COLO829 (cell line): ENCODE data around the gene ZFP57.

Source experiments
- DNase-seq: peaks from one replicate; pipeline ENCODE4 v3.0.0; 2012; ENCODE audit warnings: low spot score

ZFP57 gene

DNA sequence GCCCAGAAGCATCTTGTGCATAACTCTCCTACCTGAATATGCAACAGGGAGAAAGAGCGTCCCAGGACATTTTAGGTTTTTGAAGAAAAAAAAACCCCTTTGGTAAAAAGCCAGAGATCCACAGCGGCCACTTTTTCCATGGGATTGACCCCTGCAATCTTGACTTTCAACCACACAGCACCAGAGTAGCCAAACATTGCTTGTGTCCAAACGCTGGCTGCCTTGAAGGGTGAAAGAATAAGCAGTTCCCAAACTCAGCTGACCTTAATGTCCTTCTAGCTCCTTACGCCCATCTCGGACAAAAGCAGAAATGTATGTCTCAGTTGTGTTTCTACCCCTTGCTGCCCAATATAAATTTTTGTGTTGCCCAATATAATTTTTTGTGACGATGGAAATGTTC, 25.3 kb downstream of the ZFP57 start:
- no peak for DNase-seq

DNA sequence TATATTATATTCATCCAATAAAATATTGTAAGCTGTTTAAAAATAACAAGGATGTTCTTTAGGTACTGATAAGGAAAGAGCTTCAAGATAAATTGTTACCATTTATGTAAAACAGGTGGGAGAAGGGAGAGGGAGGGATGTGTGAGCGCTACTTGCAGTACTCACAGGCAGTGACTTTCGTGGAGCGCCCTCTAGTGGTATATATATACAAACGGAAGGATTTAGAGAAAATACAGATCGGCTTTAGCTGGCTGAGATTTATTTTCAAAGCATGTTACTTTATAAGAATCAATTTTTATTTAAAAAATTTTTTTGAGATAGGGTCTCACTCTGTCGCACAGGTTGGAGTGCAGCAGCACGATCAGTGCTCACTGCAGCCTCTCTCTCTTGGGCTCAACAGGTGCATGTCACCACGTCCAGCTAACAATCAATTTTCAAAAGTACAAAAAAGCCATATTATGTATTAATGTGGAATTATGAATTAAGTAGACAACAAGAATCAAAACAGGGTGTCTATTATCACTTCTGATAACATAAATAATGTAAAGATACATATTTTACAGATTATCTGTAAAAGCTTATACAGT, 27.4 kb downstream of the ZFP57 start:
- peak; percentile 84 for DNase-seq

DNA sequence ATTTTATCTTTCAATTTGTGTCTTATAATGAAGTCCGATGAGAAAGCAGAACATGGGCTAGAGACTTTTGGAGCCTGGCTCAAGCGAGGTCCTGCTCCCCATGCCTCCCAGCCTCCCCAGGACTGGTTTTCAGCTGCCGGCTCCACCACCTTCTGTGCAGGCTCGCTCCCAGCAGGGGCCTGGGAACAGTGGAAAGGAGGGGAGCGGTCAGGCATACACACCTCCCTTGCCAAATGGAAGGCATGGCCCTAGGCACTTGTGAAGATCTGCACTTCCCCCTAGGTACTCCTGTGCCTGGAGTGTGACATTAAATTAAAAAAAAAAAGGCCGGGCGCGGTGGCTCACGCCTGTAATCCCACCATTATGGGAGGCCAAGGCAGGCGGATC, 28.8 kb downstream of the ZFP57 start:
- DNase-seq = no peak

DNA sequence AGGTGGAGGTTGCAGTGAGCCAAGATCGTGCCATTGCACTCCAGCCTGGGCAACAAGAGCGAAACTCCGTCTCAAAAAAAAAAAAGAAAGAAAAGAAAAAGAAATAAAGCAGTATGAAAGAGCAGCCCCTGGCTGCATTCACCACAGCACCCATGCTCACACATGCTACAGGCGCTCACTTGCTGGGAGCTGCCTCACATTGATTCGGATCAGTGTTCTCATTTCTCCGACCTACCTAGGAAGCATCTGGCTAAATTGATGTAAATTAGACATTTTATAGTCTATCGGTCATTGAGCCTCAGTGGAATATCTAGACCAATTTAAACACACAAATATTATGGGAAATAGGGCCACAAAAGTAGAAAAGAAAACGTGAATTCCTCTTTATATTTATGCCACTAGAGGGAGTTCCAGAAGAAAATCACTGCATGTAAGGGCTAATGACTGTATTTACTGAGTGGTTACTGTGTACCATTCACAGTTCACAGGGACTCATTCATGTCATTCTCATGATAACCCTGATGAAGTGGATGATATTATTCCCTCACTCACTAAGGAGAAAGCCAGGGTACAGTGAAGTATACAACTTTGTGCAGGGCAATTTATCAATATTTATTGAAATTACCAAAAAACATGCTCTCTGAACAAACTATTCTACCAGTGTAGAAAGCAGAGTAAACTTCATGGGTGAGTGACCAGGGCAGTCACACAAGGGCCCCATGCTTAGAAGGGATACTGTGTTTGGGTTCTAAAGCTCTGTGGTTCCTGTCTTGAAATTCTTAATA, 29.3 kb downstream of the ZFP57 start:
- peak; percentile 88 for DNase-seq

DNA sequence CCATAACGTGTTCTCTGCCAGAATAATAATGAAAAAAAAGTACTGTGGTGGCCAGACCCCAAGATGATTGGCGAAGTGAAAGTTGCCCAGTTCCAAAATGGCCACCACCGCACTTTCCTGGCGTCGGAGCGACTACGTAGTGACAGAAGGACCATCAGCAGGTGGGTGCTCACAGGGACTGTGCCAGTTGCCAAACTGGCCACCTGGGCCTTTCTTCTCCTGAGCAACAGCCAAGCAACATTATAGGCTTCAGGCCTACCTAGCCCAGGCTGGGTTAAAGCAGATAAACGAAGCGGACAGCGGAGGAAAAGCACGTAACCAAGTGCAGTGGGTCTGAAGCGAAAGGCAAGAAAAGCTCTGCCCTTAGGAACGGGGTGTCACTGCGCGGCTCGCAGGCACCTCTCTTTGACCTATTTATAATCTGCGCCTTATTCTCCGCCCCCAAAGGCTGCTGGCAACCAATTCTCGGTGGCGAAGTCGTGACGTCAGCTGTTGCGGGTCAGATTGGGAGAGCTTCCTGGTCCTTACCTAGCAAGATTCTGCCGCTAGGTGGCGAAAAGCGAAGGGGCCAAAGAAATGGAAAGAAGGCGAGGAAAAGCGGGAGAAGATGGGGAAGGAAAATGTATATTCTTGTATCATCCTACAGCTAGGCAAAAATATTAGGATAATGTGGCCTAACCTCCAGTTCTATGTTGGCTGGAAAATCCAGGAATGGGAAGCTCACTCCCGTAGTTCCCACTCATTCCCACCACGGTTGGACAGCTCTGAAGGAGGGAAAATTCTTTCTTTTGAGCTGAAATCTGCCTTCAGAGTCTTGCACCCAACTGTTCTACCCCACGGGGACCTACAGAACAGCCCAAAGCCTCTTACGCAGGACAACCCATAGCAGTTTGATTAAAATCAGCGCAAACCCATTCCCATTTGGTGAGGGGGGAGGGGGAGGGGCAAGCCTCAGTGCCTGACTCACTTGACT, 31.0 kb downstream of the ZFP57 start:
- DNase-seq = peak; percentile 100

DNA sequence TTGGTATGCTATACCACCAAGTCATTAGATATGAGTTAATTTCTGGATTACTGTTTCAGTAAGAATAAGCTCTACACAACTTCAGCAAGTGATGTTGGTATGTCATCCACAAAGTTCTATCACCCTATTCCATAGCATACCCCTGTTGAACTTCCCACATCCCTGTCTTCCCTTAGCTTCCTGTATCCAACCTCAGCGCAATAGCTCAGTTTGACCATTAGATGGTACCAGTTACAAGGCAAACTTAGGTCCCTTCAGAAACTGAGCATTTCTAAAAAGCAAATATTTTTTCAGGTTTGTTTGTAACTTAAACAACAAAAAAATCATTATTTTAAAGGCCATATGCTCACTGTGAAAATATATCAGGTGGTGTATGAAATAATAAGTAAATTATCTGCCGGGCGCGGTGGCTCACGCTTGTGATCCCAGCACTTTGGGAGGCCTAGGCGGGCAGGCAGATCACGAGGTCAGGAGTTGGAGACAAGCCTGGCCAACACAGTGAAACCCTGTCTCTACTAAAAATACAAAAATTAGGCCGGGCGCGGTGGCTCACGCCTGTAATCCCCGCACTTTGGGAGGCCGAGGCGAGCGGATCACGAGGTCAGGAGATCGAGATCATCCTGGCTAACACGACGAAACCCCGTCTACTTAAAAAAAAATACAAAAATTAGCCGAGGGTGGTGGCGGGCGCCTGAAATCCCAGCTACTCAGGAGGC, 32.9 kb downstream of the ZFP57 start:
- peak; percentile 74 for DNase-seq

DNA sequence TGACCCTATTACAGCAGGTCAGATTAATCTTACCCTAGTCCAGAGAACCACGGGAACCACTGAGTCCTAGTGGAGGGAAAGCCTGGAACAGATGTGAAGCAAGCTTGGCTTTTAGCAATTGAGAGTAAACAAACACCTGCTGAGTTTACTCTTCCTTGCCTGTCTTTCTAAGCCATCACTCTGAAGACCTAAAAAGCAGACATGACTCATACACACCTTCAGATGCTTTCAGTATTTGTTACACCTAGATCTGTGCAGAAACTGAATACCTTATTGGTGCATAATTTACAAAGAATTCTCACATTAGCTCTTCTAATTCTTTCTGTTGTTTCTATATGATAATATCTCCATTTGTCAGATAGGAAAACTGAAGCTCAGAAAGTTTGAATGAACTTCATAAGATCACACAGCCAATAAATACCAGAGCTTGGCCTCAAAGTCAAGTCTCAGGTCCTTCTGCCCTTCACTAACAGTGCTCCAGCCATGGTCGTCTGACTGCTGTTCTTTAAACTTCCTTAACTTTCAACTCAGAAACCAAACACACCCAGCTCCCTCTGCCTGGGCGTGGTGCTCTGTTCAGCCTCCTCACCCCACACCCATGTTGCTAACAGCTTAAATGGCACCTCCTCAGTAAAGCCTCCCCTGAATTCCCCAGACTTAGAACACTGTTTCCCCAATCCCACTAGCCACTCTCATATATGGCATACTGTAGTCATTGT, 39.4 kb downstream of the ZFP57 start:
- DNase-seq = no peak

DNA sequence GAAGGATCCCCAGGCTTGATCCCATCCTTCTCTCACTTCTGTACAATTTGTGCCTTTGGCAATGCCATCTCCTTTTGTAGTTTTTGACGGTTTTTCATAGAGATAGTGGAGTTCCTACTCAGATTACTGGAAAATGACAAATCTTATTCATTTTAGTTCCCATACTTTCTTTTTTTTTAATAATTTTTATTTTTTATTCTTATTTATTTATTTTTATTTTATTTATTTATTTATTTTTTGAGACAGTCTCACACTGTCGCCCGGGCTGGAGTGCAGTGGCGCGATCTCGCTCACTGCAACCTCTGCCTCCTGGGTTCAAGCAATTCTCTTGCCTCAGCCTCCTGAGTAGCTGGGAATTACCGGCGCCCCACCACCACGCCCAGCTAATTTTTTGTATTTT, 43.7 kb downstream of the ZFP57 start:
- no peak for DNase-seq

DNA sequence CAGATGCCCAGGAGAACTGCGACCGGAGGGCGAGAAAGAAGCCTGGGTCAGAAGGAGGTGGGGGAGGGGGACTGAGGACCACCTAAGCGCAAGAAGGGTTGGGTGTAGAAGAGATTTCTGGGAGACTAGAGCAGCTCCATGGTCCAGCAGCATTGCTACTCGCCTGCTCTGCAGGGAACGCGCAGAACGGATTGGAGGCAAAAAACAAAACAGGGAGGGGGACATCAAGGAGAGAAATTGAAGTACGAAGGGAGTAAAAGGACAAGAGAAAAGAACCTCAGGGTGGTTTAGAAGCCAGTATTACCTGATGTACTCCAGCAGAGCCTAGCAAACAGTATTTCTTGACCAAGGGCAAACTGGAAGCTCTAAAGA, 47.4 kb downstream of the ZFP57 start:
- DNase-seq = no peak

DNA sequence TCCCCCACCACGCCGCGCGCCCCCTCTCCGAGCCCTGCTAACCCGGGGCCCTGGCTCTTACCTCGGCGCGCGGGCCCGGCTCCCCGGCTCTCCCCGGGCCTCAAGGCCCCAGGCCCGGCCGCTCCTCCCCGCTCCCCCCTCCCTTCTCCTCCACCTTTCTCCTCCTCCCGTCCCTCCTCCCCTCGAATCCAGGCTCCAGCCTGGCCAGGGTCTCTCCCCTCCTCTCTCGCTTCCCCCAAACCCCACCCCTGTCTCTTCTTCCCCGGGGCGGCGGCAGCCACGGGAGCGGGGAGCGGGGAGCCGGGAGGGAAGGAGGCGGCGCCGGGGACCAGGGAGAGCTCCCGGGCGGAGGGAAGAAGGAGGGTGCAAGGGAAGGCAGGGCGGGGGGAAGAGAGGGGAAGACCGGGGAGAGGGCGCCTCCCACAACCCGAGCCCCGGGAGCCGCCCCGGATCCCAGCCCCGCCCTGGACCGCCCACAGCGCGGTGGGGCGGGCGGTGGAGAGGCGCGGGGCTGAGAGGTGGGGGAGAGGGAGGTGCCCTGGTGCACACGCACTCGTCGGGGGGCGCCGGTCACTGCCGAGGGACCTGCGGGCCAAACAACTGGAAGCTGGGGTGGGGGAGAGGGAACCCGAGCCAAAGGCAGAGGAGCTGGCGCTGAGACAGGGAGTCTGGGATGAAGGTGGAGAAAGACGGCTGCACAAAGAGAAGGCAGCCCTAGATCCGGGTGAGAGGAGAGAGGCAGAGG, 48.0 kb downstream of the ZFP57 start, which contains the start of gene GABBR1:
Gene GABBR1 (minus strand): TSS at position 395 of the 745 bp plus-strand sequence. CDS start 798 bp downstream, outside the sequence.
- DNase-seq = peak; percentile 98

DNA sequence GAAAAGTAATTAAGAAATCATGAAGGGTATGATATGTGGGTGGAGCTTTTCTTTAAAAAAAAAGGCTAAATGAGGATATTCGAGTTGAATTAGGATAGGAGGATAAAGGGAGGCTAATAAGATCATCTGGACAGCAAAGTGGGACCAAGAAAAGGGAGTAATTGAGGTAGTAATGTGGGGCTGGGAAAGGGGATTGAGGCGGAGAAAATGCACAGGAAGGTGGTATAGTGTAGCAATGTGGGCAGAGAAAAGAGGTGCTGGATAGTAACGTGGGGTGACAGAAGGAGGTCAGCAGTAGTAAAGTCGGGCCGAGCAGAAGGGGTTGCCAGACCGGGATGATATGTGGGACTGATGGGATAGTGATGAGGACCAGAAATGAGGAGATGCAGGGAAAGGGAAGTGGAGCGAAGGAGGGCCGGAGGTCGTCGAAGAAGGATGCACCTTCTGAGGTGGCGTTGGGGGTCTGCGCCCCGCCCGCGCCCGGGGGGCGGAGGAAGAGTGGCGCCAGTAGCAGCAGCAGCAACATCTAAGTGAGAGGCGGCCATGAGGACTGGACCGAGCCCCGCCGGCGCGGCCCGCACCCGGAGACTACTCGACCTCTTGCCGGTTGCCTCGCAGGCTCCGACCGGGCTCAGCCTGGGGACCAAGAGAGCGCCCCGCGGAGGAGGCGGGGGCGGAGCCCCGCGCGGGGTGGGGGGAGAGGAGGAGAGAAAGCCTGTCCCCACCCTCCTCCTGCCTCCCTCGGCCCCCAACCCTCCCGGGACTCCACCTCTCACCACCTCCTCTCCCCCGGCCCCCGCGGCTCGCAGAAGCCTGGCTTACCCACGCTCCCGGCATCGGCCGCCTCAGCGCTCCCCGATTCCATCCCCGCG, 48.9 kb downstream of the ZFP57 start:
- no peak for DNase-seq

DNA sequence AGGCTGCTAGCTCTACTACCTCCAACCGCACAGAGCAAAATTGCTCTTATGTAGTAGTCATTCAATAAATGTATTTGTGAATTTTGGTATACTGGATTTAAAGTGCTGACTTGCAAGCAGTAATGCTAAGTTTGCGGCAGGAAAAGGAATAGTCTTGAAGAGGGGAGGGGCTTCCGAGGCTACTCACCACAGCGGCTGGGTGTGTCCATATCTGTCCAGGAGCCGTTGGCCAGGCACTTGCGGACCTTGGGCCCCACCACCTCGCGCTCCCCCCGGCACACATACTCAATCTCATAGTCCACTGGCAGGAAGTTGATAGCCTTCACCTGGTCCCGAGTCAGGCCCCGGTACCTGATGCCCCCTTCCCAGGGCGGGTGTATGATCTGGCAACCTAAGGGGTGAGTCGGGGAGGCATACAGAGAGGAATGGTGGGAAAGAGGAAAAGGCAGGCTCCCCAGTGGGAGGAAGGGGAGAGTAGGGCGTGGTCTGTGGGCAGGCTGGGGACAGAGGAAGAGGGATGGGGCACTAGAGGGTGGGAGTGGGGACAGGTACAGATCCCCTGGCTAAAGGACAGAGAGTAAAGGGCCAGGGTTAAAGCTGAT, 49.6 kb downstream of the ZFP57 start:
- DNase-seq = no peak

DNA sequence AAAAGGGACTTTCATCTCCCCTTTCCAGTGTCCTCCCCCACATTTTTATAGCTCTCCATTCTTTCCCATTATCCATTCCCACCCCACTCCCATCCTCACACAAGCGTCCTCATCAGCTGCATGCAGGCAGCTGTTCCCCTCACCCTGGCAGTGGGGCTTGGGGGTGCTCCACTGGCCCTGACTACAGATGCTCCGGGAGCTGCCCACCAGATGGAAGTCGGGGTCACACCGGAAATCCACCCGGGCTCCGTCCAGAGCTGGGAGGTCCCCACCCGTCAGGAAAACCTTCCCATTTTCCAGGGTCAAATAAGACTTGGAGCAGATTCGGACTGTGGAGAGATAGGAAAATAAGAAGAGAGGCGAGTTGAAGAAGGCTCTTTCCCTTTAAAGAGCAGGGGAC, 50.6 kb downstream of the ZFP57 start:
- no peak for DNase-seq

DNA sequence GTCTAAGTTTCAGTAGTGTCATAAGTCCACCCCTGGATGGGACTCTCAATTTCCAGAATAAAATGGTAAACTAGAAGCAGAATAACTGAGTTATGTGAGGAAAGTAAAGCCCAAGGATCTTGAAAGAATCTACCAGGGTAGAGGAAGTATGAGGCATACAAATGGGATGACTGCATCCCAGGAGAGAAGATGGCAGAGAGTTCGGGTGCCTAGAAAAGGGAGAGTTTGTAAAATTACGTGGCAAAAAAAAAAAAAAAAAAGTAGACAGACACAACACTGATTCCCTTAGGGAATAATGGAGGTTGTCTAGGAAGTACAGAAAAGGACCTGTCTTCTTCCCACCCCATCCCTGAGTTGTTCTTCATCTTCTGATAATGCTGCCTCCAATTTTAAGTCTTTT, 51.4 kb downstream of the ZFP57 start:
- no peak for DNase-seq

DNA sequence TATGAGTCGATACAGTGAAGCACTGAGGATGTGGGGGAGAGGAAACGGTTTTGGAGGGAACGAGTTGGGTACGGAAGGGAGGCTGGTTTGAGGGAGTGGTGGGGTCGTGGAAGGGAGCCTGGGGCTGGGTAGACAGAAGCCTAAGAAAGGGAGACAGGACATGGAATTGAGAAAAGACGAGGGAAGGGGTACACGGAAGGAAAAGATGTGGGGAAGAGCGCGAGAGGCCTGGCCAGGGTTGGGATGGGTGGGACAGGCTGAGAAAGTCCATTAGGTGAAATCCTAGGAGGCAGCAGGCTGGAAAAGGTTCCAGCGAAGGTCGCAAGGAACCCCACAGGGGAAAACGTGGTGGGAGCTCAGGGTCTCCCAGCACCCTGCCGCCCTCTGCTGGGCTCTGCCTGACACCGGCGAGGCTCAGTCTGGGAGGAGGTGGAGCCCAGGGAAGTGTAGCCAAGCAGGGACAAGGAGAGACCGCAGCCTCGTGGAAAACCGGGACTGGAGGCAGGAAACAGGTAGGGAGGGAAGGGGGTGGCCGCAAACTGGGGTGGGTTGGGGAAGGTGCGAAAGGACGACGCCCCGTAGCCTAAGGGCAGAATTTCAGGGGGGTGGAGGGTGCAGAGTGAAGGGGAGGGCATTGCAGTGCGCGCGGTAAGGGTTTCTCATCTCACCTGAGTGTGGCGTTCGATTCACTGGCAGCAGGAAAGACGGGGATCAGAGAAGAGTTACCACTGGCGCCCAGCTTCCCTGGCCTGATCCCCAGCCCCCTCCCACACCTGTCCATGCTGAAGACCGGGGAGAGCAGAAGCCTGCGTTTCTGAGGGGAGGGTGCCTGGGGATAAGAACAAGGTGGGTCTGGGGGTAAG, 52.3 kb downstream of the ZFP57 start:
- peak; percentile 85 for DNase-seq

DNA sequence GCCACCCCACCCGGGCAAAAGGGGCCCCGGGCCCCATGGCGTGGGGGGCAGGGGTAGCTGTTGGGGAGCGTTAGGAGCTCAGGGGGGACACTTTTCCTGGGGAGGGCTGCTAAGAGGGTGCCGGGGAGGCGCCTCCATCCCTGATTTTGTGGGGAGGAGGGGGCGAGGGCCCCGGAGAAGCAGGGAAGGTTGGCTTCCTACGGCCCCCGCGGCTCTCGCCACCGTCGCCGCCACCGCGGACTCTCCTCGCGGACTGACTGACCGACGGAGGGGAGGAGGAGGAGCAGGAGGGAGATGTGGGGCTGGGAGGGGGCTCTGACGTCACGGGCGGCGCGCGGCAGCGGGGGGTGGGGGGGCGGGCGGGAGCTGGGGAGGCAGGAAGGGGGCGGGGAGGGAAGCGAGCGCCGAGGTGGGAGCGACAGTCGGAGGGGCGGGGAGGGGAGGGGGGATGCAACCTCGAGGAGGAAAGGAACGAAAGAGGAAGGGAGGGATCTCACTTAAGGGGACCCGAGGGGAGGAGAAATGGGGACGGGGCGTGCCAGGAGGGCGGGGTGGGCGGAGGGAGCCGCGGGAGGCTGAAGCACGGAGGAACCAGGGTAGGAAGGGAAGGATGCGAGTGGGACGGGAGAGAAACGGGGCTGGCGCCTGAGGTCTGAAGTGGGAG, 53.1 kb downstream of the ZFP57 start:
- DNase-seq = peak; percentile 36

DNA sequence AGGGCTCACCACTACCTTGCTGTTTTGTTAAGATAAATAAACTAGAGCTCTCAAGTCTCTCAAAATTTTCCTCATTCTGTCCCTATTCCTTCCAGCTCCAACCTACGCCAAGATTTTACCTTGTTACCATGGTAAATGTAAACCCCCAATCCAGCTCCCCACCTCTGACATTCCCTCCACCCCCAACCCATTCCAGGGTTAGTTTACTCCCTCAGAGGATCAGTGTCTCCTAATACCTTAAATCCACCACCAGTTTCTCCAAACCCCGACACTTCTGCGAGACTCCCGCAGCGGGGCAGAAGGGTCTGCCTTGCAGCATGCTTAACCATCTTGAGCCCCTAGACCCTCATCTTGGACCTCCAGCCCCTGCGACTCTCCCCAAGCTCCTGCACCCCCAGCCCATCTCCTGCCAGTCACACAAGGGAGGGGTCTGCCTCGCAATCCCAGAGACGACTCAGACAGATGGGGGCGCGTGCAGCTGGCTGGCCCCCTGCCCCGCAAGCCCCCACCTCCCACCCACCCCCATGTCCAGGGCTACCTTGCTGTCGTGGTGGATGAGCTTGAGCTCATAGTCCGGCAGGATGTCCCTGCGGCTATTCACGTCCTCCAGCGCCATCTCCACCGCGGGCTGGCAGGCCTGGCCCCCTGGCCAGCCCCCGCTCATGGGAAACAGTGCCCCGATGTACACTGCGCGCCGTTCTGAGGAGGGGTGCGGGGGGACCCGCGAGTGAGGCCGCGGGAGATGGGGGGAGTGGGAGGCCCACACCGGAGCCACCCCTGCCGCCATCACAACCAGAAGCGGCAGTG, 53.8 kb downstream of the ZFP57 start:
- DNase-seq = no peak
